Breast epithelium (tissue), 3 donors: ENCODE measurements around the gene ARID5B.

Experiments used
- CTCF ChIP-seq, 3 donors: fragments of 450-650 bp; IDR thresholded peaks; one replicate each; pipeline ENCODE4 v1.5.1; 2016 to 2017; ENCODE audit warnings: antibody characterized with exemption in 3 of 3, mild to moderate bottlenecking in 3 of 3, moderate library complexity in 3 of 3
- POLR2A ChIP-seq: fragments of 450-650 bp; IDR thresholded peaks from one replicate; pipeline ENCODE4 v1.6.1; 2016; ENCODE audit warnings: antibody characterized with exemption, mild to moderate bottlenecking, moderate library complexity
- POLR2AphosphoS5 ChIP-seq, 3 donors: sonication (generic); formaldehyde crosslinking; IDR thresholded peaks; one replicate each; pipeline ENCODE4 v1.6.1; 2017; ENCODE audit warnings: antibody characterized with exemption in 3 of 3

GRCh38 chr10:61935077-61935476, 33.6 kb downstream of the ARID5B start:
- no peak for TF ChIP-seq CTCF (IDR thresholded peaks at IDR 0.05)
- no peak for TF ChIP-seq POLR2A
- no peak for TF ChIP-seq POLR2AphosphoS5 (IDR thresholded peaks at IDR 0.05)
